Parathyroid adenoma (tissue), 2 donors: ENCODE measurements around the gene LIN52.

Experiments used
- H2AFZ ChIP-seq: fragments of 300-600 bp; sonication (generic); one replicate; pipeline ENCODE4 v1.7.0; 2017; ENCODE audit warnings: antibody characterized with exemption, mild to moderate bottlenecking
- H3K27ac ChIP-seq: fragments of 300-600 bp; sonication (generic); one replicate; pipeline ENCODE4 v1.7.0; 2017
- H3K27me3 ChIP-seq: fragments of 300-600 bp; sonication (generic); one replicate; pipeline ENCODE4 v1.7.0; 2017; ENCODE audit warnings: low read length; ENCODE audit not compliant: control insufficient read depth, insufficient read depth
- H3K36me3 ChIP-seq: fragments of 300-600 bp; sonication (generic); one replicate; pipeline ENCODE4 v1.7.0; 2017; ENCODE audit warnings: low read length; ENCODE audit not compliant: control insufficient read depth, insufficient read depth
- H3K4me1 ChIP-seq: fragments of 300-600 bp; sonication (generic); one replicate; pipeline ENCODE4 v1.7.0; 2017; ENCODE audit warnings: control low read depth
- H3K4me2 ChIP-seq: fragments of 300-600 bp; sonication (generic); one replicate; pipeline ENCODE4 v1.7.0; 2017; ENCODE audit warnings: low read length
- H3K4me3 ChIP-seq: fragments of 300-600 bp; sonication (generic); one replicate; pipeline ENCODE4 v1.7.0; 2017; ENCODE audit warnings: low read depth, low read length
- H3K79me2 ChIP-seq: fragments of 300-600 bp; sonication (generic); one replicate; pipeline ENCODE4 v1.7.0; 2017; ENCODE audit warnings: control low read depth
- H3K9ac ChIP-seq: fragments of 300-600 bp; sonication (generic); one replicate; pipeline ENCODE4 v1.7.0; 2017; ENCODE audit warnings: mild to moderate bottlenecking
- H3K9me3 ChIP-seq: fragments of 300-600 bp; sonication (generic); one replicate; pipeline ENCODE4 v1.7.0; 2017; ENCODE audit warnings: low read length; ENCODE audit not compliant: control insufficient read depth
- CTCF ChIP-seq: fragments of 300-600 bp; sonication (generic); IDR thresholded peaks from one replicate; pipeline ENCODE4 v1.7.0; 2017; ENCODE audit warnings: antibody characterized with exemption, mild to moderate bottlenecking
- donor health status: primary hyperparathyroidism.

The LIN52 gene

DNA sequence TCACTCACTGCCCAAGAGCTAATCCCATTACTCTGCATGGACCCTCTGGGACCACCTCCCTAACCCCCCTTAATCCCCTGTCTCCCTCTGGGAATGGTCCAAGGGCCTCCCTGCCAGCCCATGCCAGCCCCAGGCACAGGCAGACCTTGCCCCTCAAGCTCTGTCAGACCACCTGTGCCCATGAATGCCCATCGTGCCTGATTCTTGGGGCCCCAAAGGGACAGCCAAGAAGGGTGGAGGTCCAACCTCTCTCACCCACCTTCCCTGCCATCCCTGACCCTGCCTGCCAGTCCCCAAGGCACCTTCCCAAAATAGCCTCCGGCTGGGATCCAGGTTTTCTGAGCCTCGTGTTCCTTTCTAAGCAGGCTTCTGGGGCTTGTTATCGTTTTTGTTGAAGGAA is 133.7 kb downstream of the LIN52 start:
- H3K27ac ChIP-seq = no peak overlapping the region
- H2AFZ ChIP-seq = no peak overlapping the region
- H3K27me3 ChIP-seq = no peaks in the 10 kb centered on the region
- TF ChIP-seq CTCF = no peak
- H3K36me3 ChIP-seq = no peaks in the 10 kb centered on the region
- no peak overlapping the region for H3K4me3 ChIP-seq
- no peaks in the 10 kb centered on the region for H3K9me3 ChIP-seq
- no peak overlapping the region for H3K4me2 ChIP-seq
- H3K79me2 ChIP-seq = no peaks in the 10 kb centered on the region
- no peaks in the 10 kb centered on the region for H3K4me1 ChIP-seq
- H3K9ac ChIP-seq = no peak overlapping the region

- H3K9ac ChIP-seq = no peak overlapping the region
- no peaks in the 10 kb centered on the region for H3K4me1 ChIP-seq
- no peak overlapping the region for H3K4me3 ChIP-seq
- H3K9me3 ChIP-seq = no peaks in the 10 kb centered on the region
- H3K79me2 ChIP-seq = no peaks in the 10 kb centered on the region
- H2AFZ ChIP-seq = no peak overlapping the region
- no peaks in the 10 kb centered on the region for H3K36me3 ChIP-seq
- no peaks in the 10 kb centered on the region for H3K27me3 ChIP-seq
- no peak overlapping the region for H3K27ac ChIP-seq
- H3K4me2 ChIP-seq = no peak overlapping the region
- TF ChIP-seq CTCF = no peak
These were observed 134.8 kb downstream of the LIN52 start for GRCh38 chr14:74219277-74220205.

DNA sequence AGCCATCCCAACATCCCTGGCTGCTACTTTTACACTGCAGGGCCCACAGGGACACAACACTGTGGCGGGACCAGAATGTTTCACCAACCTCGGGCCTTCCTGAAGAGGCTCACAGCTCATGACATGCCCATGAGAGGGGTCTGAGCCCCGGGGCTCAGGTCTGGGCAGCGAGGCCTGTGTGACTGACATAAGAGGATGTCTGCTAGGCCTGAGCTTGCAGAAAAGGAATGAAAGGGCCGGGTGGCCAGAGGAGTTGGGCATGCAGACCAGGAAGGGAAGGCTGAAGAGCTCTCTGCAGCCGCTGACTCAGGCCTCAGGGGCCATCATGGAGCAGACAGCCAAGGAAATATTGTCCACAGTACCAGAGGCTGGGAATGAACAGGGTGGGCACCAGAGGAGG is 136.2 kb downstream of the LIN52 start:
- TF ChIP-seq CTCF = no peak
- H3K79me2 ChIP-seq = no peaks in the 10 kb centered on the region
- H2AFZ ChIP-seq = no peak overlapping the region
- H3K9ac ChIP-seq = no peak overlapping the region
- no peaks in the 10 kb centered on the region for H3K9me3 ChIP-seq
- H3K27ac ChIP-seq = no peak overlapping the region
- H3K4me2 ChIP-seq = no peak overlapping the region
- H3K4me3 ChIP-seq = no peak overlapping the region
- H3K36me3 ChIP-seq = no peaks in the 10 kb centered on the region
- no peaks in the 10 kb centered on the region for H3K27me3 ChIP-seq
- no peaks in the 10 kb centered on the region for H3K4me1 ChIP-seq

DNA sequence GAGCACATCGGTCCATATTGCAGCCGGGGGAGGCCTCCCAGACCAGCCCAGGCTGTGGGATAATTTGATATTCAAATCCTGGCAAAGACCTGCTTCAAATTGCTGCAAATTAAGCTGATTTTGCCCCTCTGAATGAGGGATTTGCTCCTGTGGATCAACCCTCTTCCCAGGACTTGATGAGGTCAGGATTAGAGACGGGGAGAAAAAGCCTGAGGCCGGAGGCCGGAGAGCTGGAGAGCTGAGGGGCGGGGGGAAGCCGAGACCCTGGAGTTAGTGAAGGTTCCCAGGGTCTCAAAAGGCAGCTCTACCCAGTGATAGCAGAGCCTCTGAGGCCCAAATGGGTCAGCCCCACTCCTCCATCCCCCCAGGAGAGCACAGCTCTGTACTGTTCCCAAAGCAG is 137.0 kb downstream of the LIN52 start:
- Histone ChIP-seq H3K4me2 (no peak overlapping the region), H3K79me2 (no peaks in the 10 kb centered on the region), H3K27ac (no peak overlapping the region), H3K27me3 (no peaks in the 10 kb centered on the region), H2AFZ (no peak overlapping the region), H3K4me1 (no peaks in the 10 kb centered on the region), H3K9ac (no peak overlapping the region), H3K36me3 (no peaks in the 10 kb centered on the region), H3K4me3 (no peak overlapping the region), H3K9me3 (no peaks in the 10 kb centered on the region)
- TF ChIP-seq CTCF = no peak

- Histone ChIP-seq H2AFZ (no peak overlapping the region), H3K4me1 (no peaks in the 10 kb centered on the region), H3K79me2 (no peaks in the 10 kb centered on the region), H3K36me3 (no peaks in the 10 kb centered on the region), H3K4me3 (no peak overlapping the region), H3K9me3 (no peaks in the 10 kb centered on the region), H3K27me3 (no peaks in the 10 kb centered on the region), H3K4me2 (no peak overlapping the region), H3K27ac (no peak overlapping the region), H3K9ac (no peak overlapping the region)
- no peak for TF ChIP-seq CTCF
These were observed 138.3 kb downstream of the LIN52 start for GRCh38 chr14:74223016-74223415.
